HL-60/S4 treated with retinoic acid at 250 ng/mL for 4 days and 3 days (cell line): ENCODE results near the gene CYTL1.
"Not testable (repeated sequence)": the region's sequence is repeated elsewhere in the genome, so short reads cannot be mapped to it uniquely, and the experiment has no call there.

Experiments used
- in situ Hi-C: fragments of 300-500 bp; cut with MboI; formaldehyde crosslinking; loops from 2 replicates; pipeline ENCODE4 v1.7.0; 2022; ENCODE audit warnings: low sequenced_read_pairs

CYTL1 gene

DNA sequence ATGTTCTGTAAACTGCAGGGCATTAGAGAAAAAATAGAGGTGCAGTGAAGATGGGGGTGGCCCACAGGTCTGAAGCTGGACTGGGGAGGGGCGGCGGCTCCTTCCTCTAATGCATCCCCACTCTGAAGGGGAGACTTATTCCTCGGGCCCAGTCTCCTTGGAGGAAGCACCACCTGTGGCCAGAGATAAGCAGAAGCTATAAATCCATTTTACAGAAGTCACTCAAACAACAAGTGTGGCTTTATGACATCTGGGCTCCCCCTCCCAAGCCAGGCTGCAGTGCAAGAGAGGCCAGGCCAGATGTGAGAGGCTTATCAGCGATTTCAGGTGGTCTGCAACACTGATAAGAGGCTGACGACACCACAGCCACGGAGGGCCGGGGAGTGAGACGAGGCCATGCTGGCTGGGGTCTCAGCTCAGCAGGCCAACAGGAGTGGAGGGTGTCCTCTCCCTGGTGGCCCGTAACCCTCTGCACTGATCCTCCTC is 15.8 kb downstream of the CYTL1 start:
- in situ Hi-C loops = no loop called here

GRCh38 chr4:5001641-5002040 is 17.6 kb downstream of the CYTL1 start:
- in situ Hi-C loops = not testable (repeated sequence)

DNA sequence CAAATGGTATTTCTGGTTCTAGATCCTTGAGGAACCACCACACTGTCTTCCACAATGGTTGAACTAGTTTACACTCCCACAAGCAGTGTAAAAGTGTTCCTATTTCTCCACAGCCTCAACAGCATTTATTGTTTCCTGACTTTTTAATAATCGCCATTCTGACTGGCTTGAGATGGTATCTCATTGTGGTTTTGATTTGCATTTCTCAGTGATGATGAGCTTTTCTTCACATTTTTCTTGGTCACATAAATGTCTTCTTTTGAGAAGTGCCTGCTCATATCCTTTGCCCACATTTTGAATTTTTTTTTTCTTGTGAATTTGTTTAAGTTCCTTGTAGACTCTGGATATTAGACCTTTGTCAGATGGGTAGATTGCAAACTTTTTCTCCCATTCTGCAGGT is 22.3 kb downstream of the CYTL1 start:
- in situ Hi-C loops = not testable (repeated sequence)

DNA sequence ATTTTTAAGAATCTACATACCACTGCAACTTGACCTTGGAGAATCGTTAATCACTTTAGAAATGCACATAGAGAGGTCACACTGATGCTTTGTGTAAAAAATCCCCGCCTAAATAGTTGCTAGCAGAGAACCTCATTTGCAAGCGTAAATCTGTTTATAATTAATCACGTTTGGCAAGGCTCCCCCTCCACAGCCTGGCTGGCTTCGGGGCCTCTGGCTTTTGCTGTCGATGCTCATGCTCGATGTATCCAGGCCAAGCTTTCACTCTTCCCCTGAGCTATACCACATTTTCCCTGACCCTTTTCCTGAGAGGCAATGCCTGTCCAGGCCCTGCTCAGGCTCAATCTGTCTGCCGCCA is 23.4 kb downstream of the CYTL1 start:
- in situ Hi-C loops = no loop called here

- in situ Hi-C loops = no loop called here
Measured at GRCh38 chr4:4995103-4995907, 24.0 kb downstream of the CYTL1 start.

DNA sequence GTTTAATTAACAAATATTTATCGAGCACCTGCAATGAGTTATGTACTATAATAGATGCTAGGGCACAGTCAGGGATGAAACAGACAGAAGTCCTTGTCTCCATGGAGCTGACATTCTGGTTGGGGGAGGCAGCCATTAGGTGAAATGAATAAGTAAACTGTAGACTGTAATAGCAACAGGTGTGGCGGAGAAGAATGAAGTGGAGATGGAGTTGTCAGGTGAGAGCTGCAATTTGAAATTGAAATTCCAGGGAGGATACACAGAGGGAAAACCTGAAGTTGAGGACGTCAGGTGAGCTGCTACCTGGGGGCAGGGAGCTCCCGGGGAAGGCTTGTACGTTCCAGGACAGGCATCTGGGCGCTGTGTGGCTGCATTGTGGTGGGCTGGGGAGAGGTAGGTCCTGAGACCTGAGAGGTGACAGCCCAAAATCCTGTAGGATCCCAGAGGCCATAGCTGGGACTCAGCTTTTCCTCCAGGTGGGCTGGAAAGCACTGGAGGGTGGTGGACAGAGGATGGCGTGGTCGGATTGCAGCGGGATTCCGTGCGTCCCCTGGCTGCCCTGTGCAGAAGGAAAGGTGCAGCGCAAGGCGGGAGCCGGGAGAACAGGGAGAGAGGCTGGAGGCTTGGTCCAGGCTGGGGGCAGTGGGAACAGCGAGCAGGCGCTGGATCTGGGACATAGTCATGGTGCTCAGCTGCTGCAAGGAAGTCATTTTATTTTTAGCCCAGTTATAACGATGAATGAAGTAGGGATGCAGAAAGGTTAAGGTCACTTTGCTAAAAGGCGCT is 24.8 kb downstream of the CYTL1 start:
- in situ Hi-C loops = no loop called here

DNA sequence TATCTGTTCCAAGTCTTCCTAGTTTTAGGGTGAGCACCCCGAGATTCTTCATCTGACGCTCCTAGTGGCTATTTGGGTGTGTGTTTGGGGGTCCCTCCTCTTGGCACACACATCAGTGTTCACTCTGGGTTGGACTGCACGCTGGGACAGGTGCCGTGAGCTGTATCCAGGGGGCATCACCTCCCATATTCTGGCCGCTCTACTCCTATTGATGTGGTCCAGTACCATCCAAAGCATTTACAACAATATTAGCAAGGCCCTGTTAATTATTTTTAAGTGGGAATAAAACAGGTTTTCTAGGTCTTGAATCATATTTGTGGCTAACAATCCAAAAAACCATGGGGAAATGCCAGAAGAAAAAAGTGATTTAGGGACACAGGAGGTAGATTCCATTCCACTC is 26.4 kb downstream of the CYTL1 start:
- in situ Hi-C loops = no loop called here

DNA sequence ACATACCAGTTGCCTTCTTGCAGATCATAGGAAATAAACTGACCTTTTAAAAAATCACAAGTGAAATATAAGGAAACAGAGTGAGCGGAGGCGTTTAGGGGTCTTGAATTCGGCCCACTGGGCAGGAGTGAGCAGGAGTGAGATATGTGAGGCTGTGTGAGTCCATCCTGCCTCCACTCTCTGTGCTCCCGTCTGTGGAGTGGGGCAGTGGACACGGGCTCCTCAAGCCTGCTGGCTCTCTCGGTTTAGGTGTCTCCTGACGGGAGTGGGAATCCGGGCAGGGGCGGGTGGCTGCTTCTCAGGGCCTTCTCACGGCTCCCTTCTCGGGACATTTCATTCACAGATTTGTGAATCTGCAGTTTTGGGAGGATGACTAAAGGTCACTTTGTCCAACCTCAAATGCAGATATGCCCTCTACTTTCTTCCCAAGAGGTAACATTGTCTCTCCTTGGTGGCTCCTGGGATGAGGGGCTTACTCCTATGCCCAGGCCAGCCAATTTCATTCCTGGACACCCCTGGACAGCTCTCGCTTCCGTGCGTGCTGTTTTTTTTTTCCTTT is 27.6 kb downstream of the CYTL1 start:
- in situ Hi-C loops = no loop called here

DNA sequence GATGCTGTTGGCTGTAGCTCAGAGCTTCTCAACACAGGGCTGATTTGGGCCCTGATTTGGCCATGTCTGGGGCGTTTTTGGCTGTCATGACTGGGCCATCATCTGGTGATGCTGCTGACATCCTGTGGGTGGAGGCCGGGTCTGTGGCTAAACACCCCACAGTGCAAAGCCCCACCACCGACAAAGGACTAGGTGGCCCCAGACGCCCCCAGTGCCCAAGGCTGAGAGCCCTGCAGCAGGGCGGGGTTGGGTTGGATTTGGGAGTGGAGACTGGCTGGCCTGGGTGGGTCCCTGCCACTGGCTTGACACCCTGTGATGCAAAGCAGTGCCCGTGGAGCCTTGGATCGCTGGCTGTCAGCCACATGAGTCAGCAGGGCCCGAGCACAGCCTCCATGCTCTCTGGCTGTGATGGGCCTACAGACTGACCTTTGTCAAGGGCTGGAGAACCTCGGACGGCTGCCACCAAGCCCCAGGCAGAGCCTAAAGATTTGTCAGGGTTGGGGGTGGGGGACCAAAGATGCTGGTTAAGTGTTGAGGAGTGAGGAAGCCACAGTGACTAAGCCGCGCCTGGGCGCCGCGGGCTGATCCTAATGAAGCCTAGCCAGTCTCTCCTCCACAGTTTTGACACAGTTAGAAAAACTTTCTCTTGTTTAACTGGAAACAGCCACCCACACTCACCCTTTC is 28.3 kb downstream of the CYTL1 start:
- in situ Hi-C loops = no loop called here

DNA sequence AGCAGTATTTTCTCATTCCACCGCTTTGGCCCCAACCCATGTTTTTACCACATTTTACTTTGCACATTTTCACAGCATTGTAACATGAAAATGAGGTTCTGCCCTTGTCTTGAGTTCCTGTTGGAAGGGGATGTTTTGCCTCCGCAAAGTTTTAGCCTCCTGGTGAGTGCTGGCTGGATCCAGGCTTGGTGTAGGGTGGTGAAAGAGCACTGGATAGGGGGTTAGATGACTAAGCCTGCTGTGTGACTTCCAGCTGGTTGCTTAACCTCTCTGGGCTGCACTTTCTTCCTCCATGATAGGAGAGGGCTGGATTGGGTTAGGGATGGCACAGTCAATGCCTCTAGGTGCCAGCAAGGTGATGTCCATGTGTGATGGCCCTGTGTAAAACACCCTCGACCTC is 28.9 kb downstream of the CYTL1 start:
- in situ Hi-C loops = no loop called here

GRCh38 chr4:4989083-4989622 is 30.1 kb downstream of the CYTL1 start:
- in situ Hi-C loops = no loop called here

- in situ Hi-C loops = no loop called here
Measured at GRCh38 chr4:4987656-4988055, 31.6 kb downstream of the CYTL1 start.

GRCh38 chr4:4986841-4987240 is 32.4 kb downstream of the CYTL1 start:
- in situ Hi-C loops = no loop called here

- in situ Hi-C loops = no loop called here
Measured at GRCh38 chr4:4985844-4986243, 33.4 kb downstream of the CYTL1 start.

DNA sequence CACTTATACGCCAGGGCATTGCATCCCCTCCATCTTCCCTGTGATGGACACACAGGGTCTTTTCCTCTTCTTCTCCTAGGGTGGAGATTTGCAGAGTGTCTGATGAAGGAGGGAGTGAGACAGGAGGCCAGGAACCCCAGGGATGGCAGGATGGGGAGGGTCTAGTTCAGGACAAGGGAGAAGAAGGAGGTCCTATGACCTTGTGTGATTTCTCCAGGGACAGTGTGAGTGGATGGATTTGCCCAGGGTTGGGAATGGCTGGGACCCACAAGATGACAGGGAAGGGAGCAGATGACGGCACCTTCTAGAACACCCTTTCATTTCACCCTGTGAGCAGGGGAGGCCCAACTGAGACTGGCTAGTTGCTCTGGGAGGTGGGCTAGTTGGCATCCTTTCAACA is 34.2 kb downstream of the CYTL1 start:
- in situ Hi-C loops = no loop called here

GRCh38 chr4:4984186-4984585 is 35.1 kb downstream of the CYTL1 start:
- in situ Hi-C loops = no loop called here

- in situ Hi-C loops = no loop called here
Measured at GRCh38 chr4:4981827-4982226, 37.4 kb downstream of the CYTL1 start.

- in situ Hi-C loops = no loop called here
Measured at GRCh38 chr4:4981427-4981826, 37.8 kb downstream of the CYTL1 start.

- in situ Hi-C loops = no loop called here
Measured at GRCh38 chr4:4980621-4981230, 38.5 kb downstream of the CYTL1 start.

DNA sequence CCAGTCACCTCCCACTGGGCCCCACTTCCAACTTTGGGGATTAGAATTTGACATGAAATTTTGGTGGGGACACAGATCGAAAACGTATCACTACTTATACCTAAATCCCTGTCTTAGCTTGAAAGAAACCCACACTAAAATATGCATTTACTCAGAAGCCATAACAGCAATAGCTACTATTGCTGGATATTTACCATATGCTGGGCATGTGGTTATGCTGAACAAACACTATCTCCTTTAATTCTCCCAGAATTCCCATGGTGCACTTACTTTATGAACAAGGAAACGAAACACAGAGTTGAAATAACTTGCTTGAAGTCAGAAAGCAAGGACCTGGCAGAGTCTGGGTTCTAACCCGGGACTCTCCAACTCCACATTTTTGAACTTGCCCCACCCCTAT is 39.3 kb downstream of the CYTL1 start:
- in situ Hi-C loops = no loop called here

GRCh38 chr4:4974727-4975126 is 44.5 kb downstream of the CYTL1 start:
- in situ Hi-C loops = no loop called here
